ENCODE results near the gene PSG5.
"Not testable (repeated sequence)": the region's sequence is repeated elsewhere in the genome, so short reads cannot be mapped to it uniquely, and the experiment has no call there.

DNA sequence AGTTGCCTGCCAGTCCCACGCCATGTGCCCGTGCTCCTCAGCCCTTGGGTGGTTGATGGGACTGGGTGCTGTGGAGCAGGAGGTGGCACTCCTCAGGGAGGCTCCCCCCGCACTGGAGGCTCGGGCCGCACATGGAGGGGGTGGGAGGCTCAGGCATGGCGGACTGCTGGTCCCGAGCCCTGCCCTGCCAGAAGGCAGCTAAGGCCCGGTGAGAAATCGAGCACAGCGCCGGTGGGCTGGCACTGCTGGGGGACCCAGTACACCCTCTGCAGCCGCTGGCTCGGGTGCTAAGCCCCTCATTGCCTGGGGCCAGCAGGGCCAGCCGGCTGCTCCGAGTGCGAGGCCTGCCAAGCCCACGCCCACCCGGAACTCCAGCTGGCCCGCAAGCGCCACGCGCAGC, 35.6 kb upstream of the PSG5 start:
- not testable (repeated sequence) for TF ChIP-seq EZH2 (IDR thresholded peaks at IDR 0.05; ENCODE audit: low read depth, unreplicated experiment); ZNF331 (CRISPR knock-in tag; IDR thresholded peaks at IDR 0.05; ENCODE audit: low read depth); POLR2AphosphoS5 (IDR thresholded peaks at IDR 0.05; ENCODE audit: low read depth); EZH2phosphoT487 (IDR thresholded peaks at IDR 0.05; ENCODE audit: unreplicated experiment)
- TF ChIP-seq, protein P1, sequence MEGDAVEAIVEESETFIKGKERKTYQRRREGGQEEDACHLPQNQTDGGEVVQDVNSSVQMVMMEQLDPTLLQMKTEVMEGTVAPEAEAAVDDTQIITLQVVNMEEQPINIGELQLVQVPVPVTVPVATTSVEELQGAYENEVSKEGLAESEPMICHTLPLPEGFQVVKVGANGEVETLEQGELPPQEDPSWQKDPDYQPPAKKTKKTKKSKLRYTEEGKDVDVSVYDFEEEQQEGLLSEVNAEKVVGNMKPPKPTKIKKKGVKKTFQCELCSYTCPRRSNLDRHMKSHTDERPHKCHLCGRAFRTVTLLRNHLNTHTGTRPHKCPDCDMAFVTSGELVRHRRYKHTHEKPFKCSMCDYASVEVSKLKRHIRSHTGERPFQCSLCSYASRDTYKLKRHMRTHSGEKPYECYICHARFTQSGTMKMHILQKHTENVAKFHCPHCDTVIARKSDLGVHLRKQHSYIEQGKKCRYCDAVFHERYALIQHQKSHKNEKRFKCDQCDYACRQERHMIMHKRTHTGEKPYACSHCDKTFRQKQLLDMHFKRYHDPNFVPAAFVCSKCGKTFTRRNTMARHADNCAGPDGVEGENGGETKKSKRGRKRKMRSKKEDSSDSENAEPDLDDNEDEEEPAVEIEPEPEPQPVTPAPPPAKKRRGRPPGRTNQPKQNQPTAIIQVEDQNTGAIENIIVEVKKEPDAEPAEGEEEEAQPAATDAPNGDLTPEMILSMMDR (conservative IDR thresholded peaks at IDR 0.05; ENCODE audit: low read depth in 2 of 2): not testable (repeated sequence)
- TF ChIP-seq, protein P2, sequence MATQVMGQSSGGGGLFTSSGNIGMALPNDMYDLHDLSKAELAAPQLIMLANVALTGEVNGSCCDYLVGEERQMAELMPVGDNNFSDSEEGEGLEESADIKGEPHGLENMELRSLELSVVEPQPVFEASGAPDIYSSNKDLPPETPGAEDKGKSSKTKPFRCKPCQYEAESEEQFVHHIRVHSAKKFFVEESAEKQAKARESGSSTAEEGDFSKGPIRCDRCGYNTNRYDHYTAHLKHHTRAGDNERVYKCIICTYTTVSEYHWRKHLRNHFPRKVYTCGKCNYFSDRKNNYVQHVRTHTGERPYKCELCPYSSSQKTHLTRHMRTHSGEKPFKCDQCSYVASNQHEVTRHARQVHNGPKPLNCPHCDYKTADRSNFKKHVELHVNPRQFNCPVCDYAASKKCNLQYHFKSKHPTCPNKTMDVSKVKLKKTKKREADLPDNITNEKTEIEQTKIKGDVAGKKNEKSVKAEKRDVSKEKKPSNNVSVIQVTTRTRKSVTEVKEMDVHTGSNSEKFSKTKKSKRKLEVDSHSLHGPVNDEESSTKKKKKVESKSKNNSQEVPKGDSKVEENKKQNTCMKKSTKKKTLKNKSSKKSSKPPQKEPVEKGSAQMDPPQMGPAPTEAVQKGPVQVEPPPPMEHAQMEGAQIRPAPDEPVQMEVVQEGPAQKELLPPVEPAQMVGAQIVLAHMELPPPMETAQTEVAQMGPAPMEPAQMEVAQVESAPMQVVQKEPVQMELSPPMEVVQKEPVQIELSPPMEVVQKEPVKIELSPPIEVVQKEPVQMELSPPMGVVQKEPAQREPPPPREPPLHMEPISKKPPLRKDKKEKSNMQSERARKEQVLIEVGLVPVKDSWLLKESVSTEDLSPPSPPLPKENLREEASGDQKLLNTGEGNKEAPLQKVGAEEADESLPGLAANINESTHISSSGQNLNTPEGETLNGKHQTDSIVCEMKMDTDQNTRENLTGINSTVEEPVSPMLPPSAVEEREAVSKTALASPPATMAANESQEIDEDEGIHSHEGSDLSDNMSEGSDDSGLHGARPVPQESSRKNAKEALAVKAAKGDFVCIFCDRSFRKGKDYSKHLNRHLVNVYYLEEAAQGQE (IDR thresholded peaks at IDR 0.05; ENCODE audit: unreplicated experiment): not testable (repeated sequence)
- TF ChIP-seq, protein P3, sequence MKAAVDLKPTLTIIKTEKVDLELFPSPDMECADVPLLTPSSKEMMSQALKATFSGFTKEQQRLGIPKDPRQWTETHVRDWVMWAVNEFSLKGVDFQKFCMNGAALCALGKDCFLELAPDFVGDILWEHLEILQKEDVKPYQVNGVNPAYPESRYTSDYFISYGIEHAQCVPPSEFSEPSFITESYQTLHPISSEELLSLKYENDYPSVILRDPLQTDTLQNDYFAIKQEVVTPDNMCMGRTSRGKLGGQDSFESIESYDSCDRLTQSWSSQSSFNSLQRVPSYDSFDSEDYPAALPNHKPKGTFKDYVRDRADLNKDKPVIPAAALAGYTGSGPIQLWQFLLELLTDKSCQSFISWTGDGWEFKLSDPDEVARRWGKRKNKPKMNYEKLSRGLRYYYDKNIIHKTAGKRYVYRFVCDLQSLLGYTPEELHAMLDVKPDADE (IDR thresholded peaks at IDR 0.05): not testable (repeated sequence)

Data from GM23338 (cell line).